WTC11 (cell line): Measurements from ENCODE around the gene RASL12.

ENCODE experiments used
- CTCF ChIP-seq: fragments of 200-600 bp; IDR thresholded peaks from 2 replicates; pipeline ENCODE4 v1.8.0; 2022; ENCODE audit warnings: antibody characterized with exemption
- SP1 ChIP-seq: sonication (generic); formaldehyde crosslinking; conservative IDR thresholded peaks from 2 replicates; pipeline ENCODE4 v1.8.1; 2022; ENCODE audit warnings: missing genetic modification reagents
- TCF7 ChIP-seq: sonication (generic); formaldehyde crosslinking; IDR thresholded peaks from 2 replicates; pipeline ENCODE4 v1.8.0; 2022; ENCODE audit warnings: mild to moderate bottlenecking, low read depth, missing genetic modification reagents, moderate library complexity
- ZNF423 ChIP-seq: fragments of 250-450 bp; sonication (Bioruptor Pico); IDR thresholded peaks from 2 replicates; pipeline ENCODE4 v2.1.2; 2022; ENCODE audit warnings: mild to moderate bottlenecking, moderate library complexity

- TF ChIP-seq SP1 (CRISPR knock-in tag) (no peak), ZNF423 (CRISPR knock-in tag) (no peak), CTCF (no peak), TCF7 (CRISPR knock-in tag) (no peak)
Measured at GRCh38 chr15:65072617-65073016, 4.8 kb upstream of the RASL12 start.
